HG02852 (cell line): ENCODE results near the gene KCNH8.
A peak's percentile ranks its signal among the peaks of the same experiment; 100 is the strongest.
"Not testable (repeated sequence)": the region's sequence is repeated elsewhere in the genome, so short reads cannot be mapped to it uniquely, and the experiment has no call there.

Experiments
- ATAC-seq: cut with Tn5 transposase; IDR thresholded peaks from one replicate; pipeline ENCODE4 v1.9.1; 2021; ENCODE audit warnings: mild to moderate bottlenecking, moderate library complexity; ENCODE audit not compliant: unreplicated experiment

KCNH8 gene

DNA sequence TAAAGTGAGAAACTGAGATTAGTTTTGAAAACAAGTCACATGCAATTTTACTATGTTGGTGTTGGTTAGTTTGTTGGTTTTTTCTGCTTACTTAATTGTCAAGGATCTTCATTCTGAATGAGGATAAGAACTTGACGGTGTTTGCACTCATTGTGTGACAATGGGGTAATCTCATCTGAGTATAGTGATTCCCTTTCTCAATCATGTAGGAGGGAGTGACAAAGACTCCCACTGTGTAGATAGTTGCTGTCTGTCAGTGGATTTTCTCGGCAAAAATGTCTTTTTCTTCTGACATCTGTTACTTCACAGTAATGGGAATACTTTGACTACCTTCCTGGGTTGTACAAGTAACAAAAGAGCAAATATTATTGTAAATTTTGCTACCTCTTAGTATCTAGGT is 23.5 kb downstream of the KCNH8 start:
- ATAC-seq: no peak

DNA sequence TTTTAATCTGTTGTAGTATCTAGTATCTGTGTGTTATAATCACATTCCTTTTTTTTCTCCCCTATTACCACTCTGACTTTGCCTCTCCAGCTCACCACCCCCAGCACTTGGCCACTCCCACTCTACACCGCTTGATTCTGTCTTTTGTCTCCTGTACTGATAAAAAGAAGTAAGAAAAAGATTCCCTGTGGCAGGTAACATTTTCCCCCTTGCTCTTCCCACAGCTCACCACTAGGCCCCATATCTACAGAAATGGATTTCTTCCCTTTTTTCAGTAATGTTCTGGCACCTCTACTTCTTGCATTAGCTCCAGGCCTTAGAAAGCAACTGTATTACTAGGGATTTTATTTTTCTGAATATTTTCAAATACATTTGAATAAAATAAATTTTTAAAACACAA is 25.6 kb downstream of the KCNH8 start:
- ATAC-seq: no peak

DNA sequence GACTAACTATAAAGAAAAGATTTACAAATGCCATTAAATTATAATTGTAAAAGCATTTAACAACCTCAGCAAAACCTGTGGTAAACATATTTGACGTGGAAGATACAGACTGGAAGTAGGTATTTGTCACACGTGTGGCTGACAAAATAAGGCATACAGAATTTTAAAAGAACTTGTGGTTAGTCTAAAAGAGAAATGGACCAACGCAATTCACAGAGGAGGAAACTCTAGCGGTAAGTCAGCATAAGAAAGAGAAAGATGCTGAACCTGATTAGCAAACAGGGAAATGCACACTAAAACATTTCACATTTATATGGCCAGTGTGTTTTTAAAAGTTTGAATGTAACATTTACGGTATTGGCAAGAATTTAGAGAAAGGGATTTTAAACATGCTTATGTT is 35.3 kb downstream of the KCNH8 start:
- peak; percentile 48 for ATAC-seq

DNA sequence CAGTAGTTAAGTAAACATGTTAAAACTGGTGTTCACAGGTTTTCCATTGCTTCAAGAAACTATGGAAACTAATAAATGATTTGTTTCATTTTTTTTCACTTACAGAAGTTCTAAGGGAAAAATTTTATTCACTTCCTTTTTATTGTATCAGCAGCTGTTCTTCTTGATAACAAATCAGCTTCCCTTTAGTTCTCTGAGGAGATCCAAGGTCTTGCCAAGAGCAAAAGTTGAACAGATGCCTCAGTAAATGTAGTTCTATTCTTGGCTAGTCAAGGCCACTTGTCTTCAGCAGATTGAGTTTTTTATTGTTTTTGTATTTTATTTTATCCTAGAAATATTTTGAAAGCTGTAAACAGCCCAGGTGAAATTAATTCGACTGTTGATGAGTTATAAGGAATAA is 41.8 kb downstream of the KCNH8 start:
- ATAC-seq: no peak

DNA sequence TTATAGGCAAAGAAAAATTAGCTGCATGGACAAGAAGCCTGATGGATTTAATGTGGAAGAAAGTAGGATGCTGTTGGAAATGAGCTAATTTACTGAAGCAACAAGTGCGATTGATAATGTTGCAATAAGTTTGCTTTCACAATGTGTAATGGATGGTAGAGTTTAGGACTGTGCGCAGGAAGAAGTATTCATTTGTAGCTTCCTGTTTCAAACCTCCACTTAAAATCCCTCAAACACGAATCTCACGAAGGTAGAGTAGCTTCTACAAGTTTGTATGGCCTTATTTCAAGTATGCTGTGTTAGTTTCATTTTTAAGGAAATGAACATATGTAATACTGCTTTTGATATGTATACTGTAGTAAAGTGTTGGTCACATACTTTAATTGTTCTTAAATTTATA is 42.3 kb downstream of the KCNH8 start:
- ATAC-seq: peak; percentile 97

DNA sequence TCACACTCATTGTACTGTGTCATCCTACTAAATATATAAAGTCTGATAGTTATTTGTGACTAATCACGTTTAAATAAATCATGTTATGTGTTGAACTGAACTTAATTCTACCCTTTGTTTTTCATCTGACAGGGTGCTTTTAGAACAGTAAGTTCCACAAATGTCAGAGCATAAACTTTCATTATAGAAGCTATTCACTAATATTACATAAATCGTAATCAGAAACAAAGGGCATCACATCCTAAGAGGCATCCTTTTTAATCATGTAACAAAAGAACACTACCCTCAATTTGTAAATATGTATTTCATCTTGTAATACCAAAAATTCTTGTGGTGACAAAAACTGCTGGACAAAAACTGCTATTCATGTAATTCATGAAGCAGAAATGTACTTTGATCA is 50.8 kb downstream of the KCNH8 start:
- ATAC-seq: no peak

DNA sequence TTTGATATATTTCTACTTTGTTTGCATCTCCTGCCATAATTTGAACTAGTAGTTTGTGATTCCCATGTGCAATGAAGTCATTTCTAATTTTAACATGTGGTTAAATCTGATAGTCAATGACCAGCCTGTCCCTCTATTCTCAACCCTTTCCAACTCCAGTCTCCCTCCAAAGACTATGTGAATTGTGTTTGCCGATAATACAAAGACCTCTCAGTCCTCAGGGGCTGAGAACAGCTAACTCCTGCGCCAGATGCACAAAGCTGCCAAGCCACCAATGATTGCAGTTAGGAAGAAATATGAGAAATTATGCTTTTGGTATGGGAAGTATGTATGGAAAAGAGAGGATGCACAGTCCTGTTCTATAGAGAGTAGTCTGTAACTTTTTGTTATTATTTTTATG is 54.0 kb downstream of the KCNH8 start:
- ATAC-seq: no peak

DNA sequence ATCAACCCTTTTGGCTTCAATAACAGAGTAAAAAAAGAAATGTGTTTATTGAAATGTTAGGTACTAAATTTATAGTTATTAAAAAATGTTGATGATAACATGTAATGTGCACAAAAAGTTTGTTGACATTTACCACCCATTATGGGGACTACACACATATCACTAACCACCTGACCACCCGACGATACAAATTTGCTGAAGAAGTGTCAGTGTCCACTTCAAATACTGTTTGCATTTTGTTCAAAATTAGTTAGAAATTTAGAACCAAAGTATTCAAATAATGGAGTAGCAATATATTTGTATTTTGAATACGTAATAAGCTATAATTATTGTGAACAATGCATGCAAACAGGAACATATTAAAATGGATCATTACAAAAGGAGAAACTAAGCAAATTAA is 54.4 kb downstream of the KCNH8 start:
- no peak for ATAC-seq

DNA sequence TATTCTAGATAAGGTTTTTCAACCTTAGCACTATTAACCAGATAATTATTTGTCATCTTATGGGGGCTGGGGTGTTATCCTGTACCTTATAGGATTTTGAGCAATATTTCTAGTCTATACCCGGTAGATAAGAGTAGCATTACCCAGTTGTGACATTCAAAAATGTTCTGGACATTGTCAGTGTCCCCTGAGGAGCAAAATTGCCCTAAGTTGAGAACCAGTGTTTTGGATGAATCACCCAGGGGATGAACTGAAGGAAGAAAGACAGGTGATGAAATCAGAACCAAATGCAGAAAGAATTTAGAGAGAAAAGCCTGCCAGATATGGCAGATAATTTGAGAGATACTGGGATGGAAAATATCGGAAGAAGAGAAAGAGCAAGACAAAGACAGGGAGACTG is 58.2 kb downstream of the KCNH8 start:
- no peak for ATAC-seq

DNA sequence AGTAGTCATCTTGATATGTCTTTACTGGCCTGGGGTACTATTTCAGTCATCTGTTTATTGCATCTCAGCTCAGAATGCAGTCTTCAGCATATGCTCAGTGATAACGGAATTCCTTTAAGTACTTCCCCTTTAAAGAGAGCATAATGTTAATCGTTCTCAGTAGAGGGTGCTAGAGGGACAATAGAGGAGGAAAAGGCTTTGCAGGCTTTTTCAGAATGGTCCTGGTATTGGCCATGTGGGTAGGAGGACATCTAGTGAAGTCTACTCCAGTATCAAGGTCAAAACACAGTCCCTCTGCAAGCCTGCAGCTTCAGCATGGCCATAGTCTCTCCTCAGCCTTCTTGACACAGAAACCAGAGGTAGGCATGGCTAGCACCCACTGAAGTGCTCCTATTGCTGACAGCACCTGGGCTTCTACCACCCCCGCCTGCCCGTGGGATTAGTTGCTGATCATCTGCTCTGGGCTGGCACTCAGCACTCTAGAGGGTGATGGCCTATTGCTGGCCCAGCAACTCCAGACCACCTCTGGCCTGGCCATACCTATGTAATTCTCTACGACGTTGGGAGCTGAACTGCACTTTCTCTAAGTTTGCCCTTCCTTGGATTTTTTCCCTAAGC is 65.4 kb downstream of the KCNH8 start:
- peak; percentile 54 for ATAC-seq

DNA sequence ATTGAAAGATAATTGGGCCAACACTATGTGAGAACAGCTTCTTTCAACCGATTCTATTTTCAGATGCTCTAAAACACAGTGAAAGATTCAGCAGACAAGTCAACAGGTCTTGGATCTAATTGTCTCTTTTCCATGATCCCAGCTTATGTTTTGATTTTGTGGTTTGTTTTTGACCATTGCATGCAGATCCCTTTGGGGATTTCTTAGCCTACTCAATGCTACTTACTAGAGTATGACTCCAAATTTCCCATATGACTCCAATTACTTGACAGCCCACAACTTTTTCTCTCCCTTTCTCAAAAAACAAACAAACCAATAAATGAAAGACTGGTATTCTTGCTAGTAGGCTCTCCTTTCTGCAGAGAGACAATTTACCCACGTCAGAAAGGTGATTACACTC is 67.1 kb downstream of the KCNH8 start:
- ATAC-seq: no peak

DNA sequence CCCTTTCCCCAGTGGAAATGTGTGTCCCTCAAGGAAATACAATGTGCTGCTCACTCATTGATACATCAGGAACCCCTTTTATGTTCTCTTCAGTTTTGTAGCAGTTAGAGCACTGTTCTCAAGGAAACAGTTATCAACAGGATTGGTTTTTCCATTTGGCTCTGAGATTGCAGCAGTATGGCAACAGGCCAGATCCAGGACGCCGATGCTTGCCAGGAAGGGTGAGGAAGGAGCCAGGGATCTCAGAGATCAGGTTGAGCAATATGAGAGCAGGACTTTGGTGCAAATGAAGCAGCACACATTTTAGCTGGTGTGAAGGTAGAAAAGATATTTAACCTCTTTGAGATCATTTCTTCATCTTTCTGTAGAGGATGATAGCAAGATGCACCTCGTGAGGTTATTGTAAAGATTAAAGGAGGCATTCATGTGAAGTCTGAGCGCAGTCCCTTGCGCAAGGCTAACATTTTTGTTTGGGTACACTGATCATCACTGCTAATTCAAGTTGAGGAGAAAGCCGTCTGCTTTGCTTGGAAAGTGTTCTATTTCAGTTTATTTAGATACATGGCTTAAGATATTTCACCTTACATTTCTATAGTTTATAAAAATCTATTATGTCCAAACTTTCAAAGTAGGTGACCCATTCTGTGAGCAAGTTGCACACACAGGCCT is 68.5 kb downstream of the KCNH8 start:
- ATAC-seq: no peak

DNA sequence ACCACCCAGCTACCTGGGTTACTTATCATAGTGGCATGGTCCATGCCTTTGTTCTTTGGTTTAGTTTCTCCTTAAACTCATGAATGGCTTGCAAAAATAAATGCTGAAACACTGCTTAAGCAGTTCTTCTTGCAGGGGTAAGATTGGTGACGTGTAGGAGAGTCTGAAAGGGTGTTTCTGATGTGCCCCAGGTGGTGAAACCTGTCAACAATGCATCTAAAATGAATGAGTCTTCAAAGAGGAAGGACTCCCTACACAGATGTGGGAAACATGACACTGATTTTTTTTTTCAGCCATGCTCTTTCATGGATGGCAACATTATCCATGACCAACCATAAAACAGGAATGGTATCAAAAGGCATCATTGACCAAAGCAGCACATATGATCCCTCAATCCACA is 72.0 kb downstream of the KCNH8 start:
- no peak for ATAC-seq

DNA sequence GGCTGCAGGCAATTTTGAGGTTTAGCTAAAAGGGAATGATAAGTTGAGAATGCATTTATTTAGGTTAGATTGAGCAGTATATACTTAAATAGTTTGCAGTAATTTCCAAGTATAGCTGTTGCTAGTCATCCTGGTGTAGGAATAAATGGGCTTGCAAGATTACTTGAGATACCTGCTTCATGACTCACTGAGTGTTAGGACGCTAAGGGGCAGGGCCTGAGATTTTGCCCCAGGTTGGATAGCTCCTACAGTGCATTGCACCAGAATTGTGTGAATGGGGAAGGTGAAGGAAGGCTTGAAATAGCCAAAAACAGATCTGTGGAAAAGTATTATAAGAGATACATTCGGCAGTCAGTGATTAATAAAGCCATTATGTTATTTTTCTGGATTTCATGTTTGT is 72.8 kb downstream of the KCNH8 start:
- no peak for ATAC-seq

DNA sequence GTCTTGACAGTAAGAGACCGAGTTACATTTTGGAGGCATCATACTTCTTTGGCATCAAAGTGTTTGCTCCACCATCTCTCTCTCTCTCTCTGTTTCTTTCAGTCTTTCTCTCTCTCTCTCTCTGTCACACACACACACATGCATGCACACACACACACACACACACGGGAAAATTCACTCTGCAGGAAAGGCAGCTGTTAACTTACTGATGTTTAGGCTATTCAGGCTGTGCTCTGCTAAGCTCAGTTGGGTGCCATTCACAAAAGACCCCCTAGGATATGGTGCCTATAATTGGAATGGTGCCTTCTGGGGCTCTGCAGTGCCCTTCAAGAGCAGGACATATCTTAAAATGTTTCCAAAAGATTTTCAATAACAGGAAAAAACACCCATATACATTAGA is 78.2 kb downstream of the KCNH8 start:
- no peak for ATAC-seq

DNA sequence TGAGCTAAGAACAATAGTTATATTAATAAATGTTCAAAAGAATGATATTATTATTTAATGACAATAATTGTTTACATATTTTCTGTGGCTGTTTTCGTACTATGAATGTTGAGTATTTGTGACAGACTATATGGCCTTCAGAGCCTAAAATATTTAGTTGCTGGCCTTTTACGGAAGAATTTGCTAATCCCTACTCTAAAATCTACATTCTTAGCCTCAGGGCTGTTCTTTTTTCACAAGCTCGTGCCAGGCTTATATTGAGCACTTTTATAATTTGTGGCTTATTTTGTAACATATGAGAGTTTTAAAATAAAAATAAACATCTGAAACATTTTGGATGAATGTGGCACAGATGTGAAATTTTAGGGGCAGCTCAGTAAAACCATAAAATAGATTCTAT is 79.9 kb downstream of the KCNH8 start:
- ATAC-seq: no peak

DNA sequence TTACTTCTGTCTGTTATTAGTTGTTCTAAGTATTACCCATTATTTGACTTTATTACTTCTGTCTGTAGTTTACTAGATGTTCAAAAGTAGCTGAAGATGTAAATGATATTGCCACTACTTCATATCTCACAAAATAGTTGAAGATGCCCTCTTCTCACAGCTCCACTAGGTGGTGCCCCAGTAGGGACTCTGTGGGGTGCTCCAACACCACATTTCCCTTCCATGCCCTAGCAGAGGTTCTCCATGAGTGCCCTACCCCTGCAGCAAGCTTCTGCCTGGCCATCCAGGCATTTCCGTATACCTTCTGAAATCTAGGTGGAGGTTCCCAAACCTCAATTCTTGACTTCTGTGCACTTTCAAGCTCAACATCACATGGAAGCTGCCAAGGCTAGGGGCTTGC is 80.8 kb downstream of the KCNH8 start:
- no peak for ATAC-seq

DNA sequence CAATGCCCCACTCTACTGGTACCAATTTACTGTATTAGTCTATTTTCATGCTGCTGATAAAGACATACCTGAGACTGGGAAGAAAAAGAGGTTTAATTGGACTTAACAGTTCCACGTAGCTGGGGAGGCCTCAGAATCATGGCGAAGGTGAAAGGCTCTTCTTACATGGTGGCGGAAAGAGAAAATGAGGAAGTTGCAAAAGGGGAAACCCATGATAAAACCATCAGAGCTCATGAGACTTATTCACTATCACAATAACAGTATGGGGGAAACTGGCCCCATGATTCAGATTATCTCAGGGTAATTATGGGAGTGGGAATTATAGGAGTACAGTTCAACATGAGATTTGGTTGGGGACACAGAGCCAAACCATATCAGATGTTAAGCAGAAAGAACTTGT is 81.6 kb downstream of the KCNH8 start:
- not testable (repeated sequence) for ATAC-seq

DNA sequence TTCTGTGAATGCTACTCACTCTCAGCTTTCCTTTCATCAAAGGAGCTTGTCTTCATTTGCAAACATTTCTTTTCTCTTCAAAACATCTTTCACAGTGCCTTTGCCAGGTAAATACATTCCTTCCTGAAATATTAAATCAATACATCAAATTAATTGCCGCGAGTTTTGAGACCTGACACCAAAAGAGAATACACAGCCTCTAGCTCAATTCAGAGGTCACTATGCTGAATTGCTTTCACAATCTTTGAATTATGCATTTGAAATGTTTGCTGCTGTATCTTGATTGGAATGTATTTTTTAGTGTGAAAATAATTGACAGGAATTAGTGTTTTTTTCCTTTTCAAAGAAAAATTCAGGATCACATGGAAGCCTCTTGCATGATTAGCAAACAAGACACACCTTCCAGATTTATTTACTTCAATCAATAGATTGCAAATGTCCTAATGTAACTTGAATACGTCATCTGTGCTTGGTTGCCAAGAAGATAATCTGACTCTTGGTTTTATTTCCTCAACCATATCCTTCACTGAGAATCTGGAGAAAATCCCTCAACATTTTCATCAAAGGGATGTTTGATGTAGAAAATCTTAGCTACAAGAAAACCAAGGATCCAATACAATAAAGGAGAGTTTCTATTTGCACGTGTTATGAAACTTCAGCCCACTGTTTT is 83.6 kb downstream of the KCNH8 start:
- no peak for ATAC-seq

DNA sequence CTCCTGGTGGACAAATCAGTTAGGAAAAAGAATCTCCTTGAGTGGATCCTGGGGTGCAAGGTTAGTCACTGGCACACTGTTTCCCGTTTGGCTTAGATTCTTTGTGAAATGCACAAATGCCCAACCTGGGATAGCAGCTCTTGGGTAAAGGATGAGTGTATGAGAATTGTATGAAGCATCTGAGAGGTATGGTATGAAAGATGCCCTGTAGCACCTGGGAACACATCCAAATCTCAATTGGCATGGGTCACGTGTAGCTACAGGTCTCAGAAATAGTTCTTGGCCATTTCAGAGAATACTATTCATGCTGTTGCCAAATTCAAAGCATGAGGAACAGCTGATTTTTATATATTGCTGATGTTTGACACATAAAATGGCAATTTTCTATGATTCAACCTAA is 84.3 kb downstream of the KCNH8 start:
- no peak for ATAC-seq

DNA sequence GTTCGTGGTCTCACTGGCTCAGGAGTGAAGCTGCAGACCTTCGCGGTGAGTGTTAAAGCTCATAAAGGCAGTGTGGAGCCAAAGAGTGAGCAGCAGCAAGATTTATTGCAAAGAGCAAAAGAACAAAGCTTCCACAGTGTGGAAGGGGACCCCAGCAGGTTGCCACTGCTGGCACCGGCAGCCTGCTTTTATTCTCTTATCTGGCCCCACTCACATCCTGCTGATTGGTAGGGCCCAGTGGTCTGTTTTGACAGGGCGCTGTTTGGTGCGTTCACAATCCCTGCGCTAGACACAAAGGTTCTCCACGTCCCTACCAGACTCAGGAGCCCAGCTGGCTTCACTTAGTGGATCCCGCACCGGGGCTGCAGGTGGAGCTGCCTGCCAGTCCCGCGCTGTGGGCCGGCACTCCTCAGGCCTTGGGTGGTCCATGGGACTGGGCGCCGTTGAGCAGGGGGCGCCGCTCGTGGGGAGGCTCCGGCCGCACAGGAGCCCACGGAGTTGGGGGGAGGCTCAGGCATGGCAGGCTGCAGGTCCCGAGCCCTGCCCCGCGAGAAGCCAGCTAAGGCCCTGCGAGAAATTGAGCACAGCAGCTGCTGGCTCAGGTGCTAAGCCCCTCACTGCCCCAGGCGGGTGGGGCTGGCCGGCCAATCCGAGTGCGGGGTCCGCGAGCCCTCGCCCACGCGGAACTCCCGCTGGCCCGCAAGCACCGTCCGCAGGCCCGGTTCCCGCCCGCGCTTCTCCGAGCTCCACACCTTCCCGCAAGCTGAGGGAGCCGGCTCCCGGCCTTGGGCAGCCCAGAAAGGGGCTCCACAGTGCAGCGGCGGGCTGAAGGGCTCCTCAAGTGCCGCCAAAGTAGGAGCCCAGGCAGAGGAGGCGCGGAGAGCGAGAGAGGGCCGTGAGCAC is 85.8 kb downstream of the KCNH8 start:
- ATAC-seq: not testable (repeated sequence)
